Spleen (tissue), 11 donors: ENCODE results near the gene TPCN2. TPM values are rescaled to one million over a fixed set of nuclear protein-coding genes. Genes with fewer than 3 reads are reported as not detected.

ENCODE experiments used
- DNase-seq: peaks from one replicate; pipeline ENCODE4 v3.0.0-alpha.2; 2020
- H3K27ac ChIP-seq, 8 donors: fragments of 200-600 bp; sonication (generic) in 7 of 8; 1 replicate in 4 of 8; 2 replicates in 4 of 8; pipeline versions ENCODE4 v1.5.0 to v1.8.0; 2016 to 2021; ENCODE audit warnings: inconsistent platforms in 4 of 8, mild to moderate bottlenecking in 4 of 8, moderate library complexity in 1 of 8
- H3K27me3 ChIP-seq, 7 donors: fragments of 200-600 bp; sonication (generic) in 6 of 7; replicated peaks in 1 of 7; 1 replicate in 4 of 7; 2 replicates in 3 of 7; pipeline versions ENCODE4 v1.5.0 to v1.8.0; 2016 to 2021; ENCODE audit warnings: inconsistent platforms in 3 of 7, mild to moderate bottlenecking in 1 of 7
- H3K36me3 ChIP-seq, 6 donors: fragments of 200-600 bp; sonication (generic) in 5 of 6; 1 replicate in 4 of 6; 2 replicates in 2 of 6; pipeline versions ENCODE4 v1.5.0 to v1.8.0; 2016 to 2021; ENCODE audit warnings: inconsistent platforms in 2 of 6
- H3K4me1 ChIP-seq, 6 donors: fragments of 200-600 bp; sonication (generic) in 5 of 6; 1 replicate in 3 of 6; 2 replicates in 3 of 6; pipeline versions ENCODE4 v1.5.0 to v1.8.0; 2016 to 2021; ENCODE audit warnings: inconsistent platforms in 3 of 6
- H3K4me3 ChIP-seq, 8 donors: fragments of 200-600 bp; sonication (generic) in 7 of 8; 1 replicate in 4 of 8; 2 replicates in 4 of 8; pipeline versions ENCODE4 v1.5.0 to v1.8.0; 2016 to 2021; ENCODE audit warnings: inconsistent platforms in 4 of 8, mild to moderate bottlenecking in 4 of 8, moderate library complexity in 2 of 8
- H3K9me3 ChIP-seq, 8 donors: fragments of 200-600 bp; sonication (generic) in 7 of 8; 1 replicate in 4 of 8; 2 replicates in 4 of 8; pipeline versions ENCODE4 v1.5.0 to v1.8.0; 2016 to 2021; ENCODE audit warnings: inconsistent platforms in 4 of 8
- POLR2A ChIP-seq, 3 donors: fragments of 450-650 bp; IDR thresholded peaks; one replicate each; pipeline ENCODE4 v1.5.1; 2017; ENCODE audit warnings: antibody characterized with exemption in 3 of 3, mild to moderate bottlenecking in 1 of 3
- POLR2AphosphoS5 ChIP-seq, 3 donors: sonication (generic); formaldehyde crosslinking; IDR thresholded peaks; one replicate each; pipeline ENCODE4 v1.5.1; 2017; ENCODE audit warnings: antibody characterized with exemption in 3 of 3
- WGBS, 5 donors: extraction: QIAGEN DNeasy Blood & Tissue Kit in 3 of 5; methylation state at CpG; one replicate each; pipeline versions ENCODE4 v1.1.5 to v1.1.7; 2013 to 2018; 5-methylcytosine and 5-hydroxymethylcytosine counted together
- intact Hi-C: fragments of 100-400 bp; cut with DNase I; formaldehyde crosslinking; loops from one replicate; pipeline ENCODE4 v1.15.0; 2023; ENCODE audit warnings: low total_unique reads
- polyA plus RNA-seq, 3 donors: library from polyadenylated mRNA; stranded (reverse); fragments of 200-250 nt; gene quantifications; one replicate each; pipeline ENCODE4 v1.2.1, GENCODE V29; 2013
- total RNA-seq, 7 donors: library from RNA; depleted of rRNA in 3 of 7; stranded (reverse); fragments of >200 nt in 3 of 7; fragmentation: NEBNext Ultra II Directional in 4 of 7; extraction: Animal tissue kit (Norgen Biotek cat#: 25700) in 4 of 7; gene quantifications; one replicate each; pipeline versions ENCODE4 v1.1.0 to v1.2.1, GENCODE V29; 2016 to 2021
- TF ChIP-seq, protein P1 (sequence below), 11 experiments: fragments of 200-600 bp in 7 of 11; fragments of 450-650 bp in 4 of 11; sonication (generic) in 4 of 11; IDR thresholded peaks in 8 of 11; conservative IDR thresholded peaks in 3 of 11; 1 replicate in 7 of 11; 2 replicates in 4 of 11; pipeline versions ENCODE4 v1.4.0 to v1.8.0; 2016 to 2021; ENCODE audit warnings: antibody characterized with exemption in 11 of 11, inconsistent platforms in 4 of 11, mild to moderate bottlenecking in 1 of 11
- donor health status: healthy with polysubstance abuse.
- donor health status: DM: no; HTN: no; CAD: no; lungs with moderate emphysema.
- donor health status: DM: no; HTN: no; CAD: no.
- donor health status: Bipolar disorder and iron deficiency.
- donor health status: healthy.
- donor health status: DM: no; HTN: no; CAD: no.
- donor health status: DM: yes; HTN: yes; CAD: no.

TPCN2 gene
- total and polyA plus RNA-seq, 10 donors, result 3.6 to 30.4 (median 24.1) TPM

DNA sequence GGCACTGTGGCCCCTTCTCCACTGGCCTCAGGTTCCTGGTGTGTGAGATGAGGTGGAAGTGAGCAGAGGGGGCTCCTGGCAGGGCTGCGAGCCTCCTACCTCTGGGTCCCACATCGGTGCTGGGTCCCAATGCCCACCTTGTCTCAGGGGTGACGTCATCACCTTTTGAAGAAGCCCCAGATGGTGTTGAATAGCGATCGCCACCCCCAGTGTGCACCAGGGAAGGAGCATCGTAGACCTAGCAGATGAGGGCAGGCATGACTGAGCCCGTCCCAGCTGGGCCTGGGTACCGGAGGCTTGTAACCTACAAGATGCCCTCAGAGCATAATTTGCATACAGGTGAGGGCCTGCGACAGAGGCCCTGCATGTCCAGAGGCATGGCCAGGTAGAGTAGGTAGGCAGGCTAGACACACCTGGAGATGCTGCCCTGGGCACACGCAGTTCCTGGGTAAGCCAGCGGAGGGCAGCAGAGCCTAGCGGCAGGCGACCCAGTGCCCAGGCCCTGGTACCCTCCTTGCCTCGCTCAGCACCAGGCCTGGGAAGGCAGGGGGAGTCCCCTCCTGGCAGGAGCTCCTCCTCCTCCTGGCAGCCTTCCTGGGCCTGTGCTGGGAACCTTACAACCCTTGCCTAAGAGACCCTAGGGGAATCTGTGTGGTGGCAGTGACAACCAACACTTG, 52.5 kb downstream of the TPCN2 start:
- peaks cover 0 to 37% (median 0%) of the 10 kb centered on the region in 7 donors for H3K27me3 ChIP-seq
- H3K4me1 ChIP-seq, result peaks cover 0 to 9% (median 2%) of the 10 kb centered on the region in 6 donors
- intact Hi-C loops, result loop anchor here (2.0 kb wide), 1 partner anchor 542 kb away; no protein-coding TSS in a partner anchor
- H3K27ac ChIP-seq, result no peak overlapping the region
- H3K9me3 ChIP-seq, result no peaks in the 10 kb centered on the region
- no peak overlapping the region for H3K4me3 ChIP-seq
- H3K36me3 ChIP-seq, result no peaks in the 10 kb centered on the region
- DNase-seq, result peak; percentile 93
- 27 to 34% (median 31%) methylated on average over 10 to 14 of the region's 14 CpGs; no CpG with 5 or more reads in 1 of the 5 donors for WGBS, 5 donors
- peak; percentile 63 to 79 (median 71) for TF ChIP-seq POLR2AphosphoS5 (IDR thresholded peaks at IDR 0.05)
- TF ChIP-seq POLR2A (IDR thresholded peaks at IDR 0.05), result no peak
- TF ChIP-seq, protein P1, sequence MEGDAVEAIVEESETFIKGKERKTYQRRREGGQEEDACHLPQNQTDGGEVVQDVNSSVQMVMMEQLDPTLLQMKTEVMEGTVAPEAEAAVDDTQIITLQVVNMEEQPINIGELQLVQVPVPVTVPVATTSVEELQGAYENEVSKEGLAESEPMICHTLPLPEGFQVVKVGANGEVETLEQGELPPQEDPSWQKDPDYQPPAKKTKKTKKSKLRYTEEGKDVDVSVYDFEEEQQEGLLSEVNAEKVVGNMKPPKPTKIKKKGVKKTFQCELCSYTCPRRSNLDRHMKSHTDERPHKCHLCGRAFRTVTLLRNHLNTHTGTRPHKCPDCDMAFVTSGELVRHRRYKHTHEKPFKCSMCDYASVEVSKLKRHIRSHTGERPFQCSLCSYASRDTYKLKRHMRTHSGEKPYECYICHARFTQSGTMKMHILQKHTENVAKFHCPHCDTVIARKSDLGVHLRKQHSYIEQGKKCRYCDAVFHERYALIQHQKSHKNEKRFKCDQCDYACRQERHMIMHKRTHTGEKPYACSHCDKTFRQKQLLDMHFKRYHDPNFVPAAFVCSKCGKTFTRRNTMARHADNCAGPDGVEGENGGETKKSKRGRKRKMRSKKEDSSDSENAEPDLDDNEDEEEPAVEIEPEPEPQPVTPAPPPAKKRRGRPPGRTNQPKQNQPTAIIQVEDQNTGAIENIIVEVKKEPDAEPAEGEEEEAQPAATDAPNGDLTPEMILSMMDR (IDR thresholded peaks at IDR 0.05 in 8 of 11, conservative IDR thresholded peaks at IDR 0.05 in 3 of 11), result peak; percentile 96 to 99 (median 97)

DNA sequence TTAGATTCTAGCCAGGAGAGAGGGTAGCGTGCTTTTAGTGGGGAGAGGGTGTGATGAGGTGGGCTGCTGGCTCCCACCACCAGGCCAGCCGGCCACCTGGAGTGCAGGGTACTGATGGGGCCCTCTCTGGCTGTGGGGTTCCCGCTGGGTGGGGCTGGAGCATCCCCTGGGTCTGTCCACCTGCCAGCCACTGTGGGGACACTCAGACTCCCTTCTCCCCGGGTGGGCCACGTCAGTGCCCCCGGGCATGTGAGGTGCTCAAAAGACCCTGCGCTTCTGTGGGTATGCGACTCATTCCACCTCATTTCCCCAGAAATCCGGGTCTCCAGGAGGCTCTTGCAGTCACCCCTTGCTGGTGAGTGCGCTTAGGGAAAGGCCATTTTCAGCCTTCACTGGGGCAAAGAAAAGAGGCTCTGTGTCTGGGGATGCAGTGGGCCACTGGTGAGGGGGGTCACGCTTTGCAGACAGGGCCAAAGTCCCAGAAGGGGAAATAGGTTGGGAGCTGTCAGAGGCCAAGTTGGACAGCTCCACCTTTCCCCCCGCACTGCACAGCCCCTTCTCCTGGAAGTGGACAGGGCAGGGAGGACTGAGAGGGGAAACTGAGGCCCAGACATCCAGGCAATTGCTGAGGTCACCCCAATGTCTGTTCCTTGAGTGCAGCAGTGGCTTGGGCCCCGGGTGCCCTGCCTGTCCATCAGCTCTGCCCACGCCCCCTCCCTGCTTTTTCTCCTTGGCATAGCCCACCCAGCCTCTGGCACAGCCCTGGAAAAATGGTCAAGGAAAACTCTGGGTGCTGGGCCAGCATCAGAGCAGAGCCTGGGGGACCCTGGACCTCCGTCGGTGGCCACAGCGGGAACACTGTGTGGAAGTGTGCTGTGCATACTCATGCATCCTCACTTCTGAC, 53.3 kb downstream of the TPCN2 start:
- TF ChIP-seq POLR2AphosphoS5 (IDR thresholded peaks at IDR 0.05) (no peak), POLR2A (IDR thresholded peaks at IDR 0.05) (no peak)
- TF ChIP-seq, protein P1 (IDR thresholded peaks at IDR 0.05 in 8 of 11, conservative IDR thresholded peaks at IDR 0.05 in 3 of 11), result no peak
- no peak for DNase-seq
- Histone ChIP-seq H3K9me3 (no peaks in the 10 kb centered on the region), H3K4me1 (peaks cover 0 to 9% (median 2%) of the 10 kb centered on the region in 6 donors), H3K4me3 (no peak overlapping the region), H3K27ac (no peak overlapping the region), H3K36me3 (no peaks in the 10 kb centered on the region), H3K27me3 (peaks cover 0 to 37% (median 0%) of the 10 kb centered on the region in 7 donors)
- intact Hi-C loops, result loop anchor here (2.0 kb wide), 1 partner anchor 541 kb away; no protein-coding TSS in a partner anchor
- WGBS, 5 donors, result 72 to 82% (median 77%) methylated on average over 9 to 17 of the region's 17 CpGs

DNA sequence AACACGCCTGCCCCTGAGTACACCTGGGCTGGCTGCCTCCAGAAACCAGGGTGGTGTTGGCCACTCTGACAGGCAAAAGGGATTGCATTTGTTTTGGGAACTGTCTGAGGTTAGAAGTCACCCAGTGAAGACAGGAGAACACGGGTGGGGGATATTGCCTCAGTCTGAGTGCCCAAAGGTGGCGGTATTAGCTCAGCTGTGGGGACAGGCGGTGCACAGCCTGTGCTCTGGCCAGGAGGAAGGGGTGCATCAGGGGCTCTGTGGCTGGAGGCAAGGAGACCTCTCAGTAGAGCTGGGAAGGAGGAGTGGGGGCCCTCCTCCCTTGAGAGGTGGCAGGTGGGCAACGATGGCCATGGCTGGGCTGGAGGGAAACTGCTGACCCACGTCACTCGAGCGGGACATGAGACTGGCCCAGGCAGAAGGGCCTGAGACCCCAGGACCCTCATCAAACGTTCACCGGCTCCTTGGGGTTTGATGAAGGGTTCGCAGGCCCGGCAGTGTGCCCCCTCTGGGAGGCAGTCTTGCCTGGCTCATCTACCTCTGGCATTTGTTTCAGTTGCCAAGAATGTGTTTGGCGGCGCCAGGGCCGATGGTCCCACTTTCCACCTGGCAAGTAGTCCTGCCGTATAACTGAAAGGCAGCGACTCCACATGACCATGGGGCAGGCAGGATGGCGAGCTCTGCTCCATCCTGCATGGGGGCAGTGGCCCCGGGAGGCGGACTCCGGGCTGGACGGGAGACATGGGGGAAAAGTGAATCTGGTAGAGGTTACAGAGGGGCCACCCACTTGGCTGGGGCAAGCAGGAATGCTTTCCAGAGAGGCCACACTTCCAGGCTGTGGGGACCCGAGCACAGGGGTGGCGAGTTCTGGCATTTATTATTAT, 54.2 kb downstream of the TPCN2 start:
- peaks cover 0 to 5% (median 0%) of the 10 kb centered on the region in 8 donors for H3K9me3 ChIP-seq
- 65 to 73% (median 68%) methylated on average over 13 to 24 of the region's 24 CpGs for WGBS, 5 donors
- intact Hi-C loops, result no loop called here
- no peaks in the 10 kb centered on the region for H3K36me3 ChIP-seq
- no peak for DNase-seq
- H3K27ac ChIP-seq, result no peak overlapping the region
- H3K27me3 ChIP-seq, result peaks cover 0 to 37% (median 0%) of the 10 kb centered on the region in 7 donors
- TF ChIP-seq POLR2A (IDR thresholded peaks at IDR 0.05) (no peak), POLR2AphosphoS5 (IDR thresholded peaks at IDR 0.05) (peak in 1 of 3 donors; percentile 21)
- H3K4me1 ChIP-seq, result peaks cover 0 to 9% (median 2%) of the 10 kb centered on the region in 6 donors
- no peak overlapping the region for H3K4me3 ChIP-seq
